Type B pancreatic cell (in vitro differentiated cells): ENCODE data around the gene HHAT. TPM values are rescaled to one million over a fixed set of nuclear protein-coding genes. Genes with fewer than 3 reads are reported as not detected.
"Not testable (repeated sequence)": the region's sequence is repeated elsewhere in the genome, so short reads cannot be mapped to it uniquely, and the experiment has no call there.

ENCODE experiments used
- DNase-seq: peaks from one replicate; pipeline ENCODE4 v3.0.0; 2021; ENCODE audit warnings: mixed read lengths; ENCODE audit not compliant: unreplicated experiment; ENCODE audit errors: extremely low spot score
- H3K27ac Mint-ChIP-seq: 2 replicates; pipeline ENCODE4 v1.8.0; 2021; ENCODE audit warnings: mild to moderate bottlenecking, mixed read lengths
- H3K27me3 Mint-ChIP-seq: 2 replicates; pipeline ENCODE4 v1.8.0; 2021; ENCODE audit warnings: mixed read lengths
- H3K36me3 Mint-ChIP-seq: 2 replicates; pipeline ENCODE4 v1.8.0; 2021; ENCODE audit warnings: mixed read lengths
- H3K4me1 Mint-ChIP-seq: one replicate; pipeline ENCODE4 v1.8.0; 2021; ENCODE audit warnings: mixed read lengths; ENCODE audit not compliant: unreplicated experiment
- H3K4me3 Mint-ChIP-seq: 2 replicates; pipeline ENCODE4 v1.8.0; 2021; ENCODE audit warnings: mild to moderate bottlenecking, mixed read lengths
- H3K9me3 Mint-ChIP-seq: 2 replicates; pipeline ENCODE4 v1.8.0; 2021; ENCODE audit warnings: mixed read lengths
- total RNA-seq: library from RNA; stranded (reverse); gene quantifications from 2 replicates; pipeline ENCODE4 v1.2.1, GENCODE V29; 2021; ENCODE audit warnings: low replicate concordance
- TF ChIP-seq, protein P1 (sequence below): fragments of 200-600 bp; sonication (generic); conservative IDR thresholded peaks from 2 replicates; pipeline ENCODE4 v1.5.0; 2021; ENCODE audit warnings: antibody characterized with exemption, mild to moderate bottlenecking

Gene HHAT
- total RNA-seq, 1 donor from 2014 or later = 9.0 TPM

DNA sequence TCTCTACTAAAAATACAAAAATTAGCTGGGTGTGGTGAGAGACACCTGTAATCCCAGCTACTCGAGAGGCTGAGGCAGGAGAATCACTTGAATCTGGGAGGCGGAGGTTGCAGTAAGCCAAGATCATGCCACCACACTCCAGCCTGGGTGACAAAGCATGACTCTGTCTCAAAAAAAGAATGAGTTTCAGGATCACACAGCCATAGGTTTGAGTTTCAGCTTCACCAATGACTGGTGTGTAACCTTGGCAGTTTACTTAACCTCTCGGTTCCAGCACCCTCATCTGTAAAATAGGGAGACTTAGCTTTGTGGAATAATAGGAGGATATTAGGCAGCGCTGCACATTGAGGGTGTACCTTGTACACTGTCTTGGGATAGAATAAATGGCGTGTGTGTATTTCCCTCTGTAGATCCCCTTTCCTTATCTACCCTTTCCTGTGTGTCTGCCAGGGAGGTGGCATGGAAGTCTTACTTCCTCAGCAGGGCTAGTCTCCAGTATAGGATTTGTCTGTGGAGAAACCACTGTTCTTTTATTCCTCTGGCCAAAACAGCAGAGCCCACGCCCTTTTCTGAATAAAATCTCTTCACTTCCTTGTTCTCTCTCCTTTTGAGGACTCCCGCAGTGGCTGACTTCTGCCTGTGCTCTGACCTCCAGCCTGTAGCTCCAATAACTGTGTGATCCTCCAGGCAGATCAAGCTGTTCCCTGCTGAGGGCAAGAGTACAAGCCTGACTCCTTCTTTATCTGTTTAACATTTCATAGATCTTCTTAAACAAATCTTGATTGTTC, 90.4 kb downstream of the HHAT start:
- H3K27ac Mint-ChIP-seq = peak overlapping the region; percentile 74
- peaks cover 12% of the 10 kb centered on the region for H3K36me3 Mint-ChIP-seq
- no peaks in the 10 kb centered on the region for H3K27me3 Mint-ChIP-seq
- H3K9me3 Mint-ChIP-seq = no peaks in the 10 kb centered on the region
- no peak for DNase-seq
- peaks cover 6% of the 10 kb centered on the region for H3K4me1 Mint-ChIP-seq
- H3K4me3 Mint-ChIP-seq = no peak overlapping the region
- TF ChIP-seq, protein P1, sequence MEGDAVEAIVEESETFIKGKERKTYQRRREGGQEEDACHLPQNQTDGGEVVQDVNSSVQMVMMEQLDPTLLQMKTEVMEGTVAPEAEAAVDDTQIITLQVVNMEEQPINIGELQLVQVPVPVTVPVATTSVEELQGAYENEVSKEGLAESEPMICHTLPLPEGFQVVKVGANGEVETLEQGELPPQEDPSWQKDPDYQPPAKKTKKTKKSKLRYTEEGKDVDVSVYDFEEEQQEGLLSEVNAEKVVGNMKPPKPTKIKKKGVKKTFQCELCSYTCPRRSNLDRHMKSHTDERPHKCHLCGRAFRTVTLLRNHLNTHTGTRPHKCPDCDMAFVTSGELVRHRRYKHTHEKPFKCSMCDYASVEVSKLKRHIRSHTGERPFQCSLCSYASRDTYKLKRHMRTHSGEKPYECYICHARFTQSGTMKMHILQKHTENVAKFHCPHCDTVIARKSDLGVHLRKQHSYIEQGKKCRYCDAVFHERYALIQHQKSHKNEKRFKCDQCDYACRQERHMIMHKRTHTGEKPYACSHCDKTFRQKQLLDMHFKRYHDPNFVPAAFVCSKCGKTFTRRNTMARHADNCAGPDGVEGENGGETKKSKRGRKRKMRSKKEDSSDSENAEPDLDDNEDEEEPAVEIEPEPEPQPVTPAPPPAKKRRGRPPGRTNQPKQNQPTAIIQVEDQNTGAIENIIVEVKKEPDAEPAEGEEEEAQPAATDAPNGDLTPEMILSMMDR = no peak

DNA sequence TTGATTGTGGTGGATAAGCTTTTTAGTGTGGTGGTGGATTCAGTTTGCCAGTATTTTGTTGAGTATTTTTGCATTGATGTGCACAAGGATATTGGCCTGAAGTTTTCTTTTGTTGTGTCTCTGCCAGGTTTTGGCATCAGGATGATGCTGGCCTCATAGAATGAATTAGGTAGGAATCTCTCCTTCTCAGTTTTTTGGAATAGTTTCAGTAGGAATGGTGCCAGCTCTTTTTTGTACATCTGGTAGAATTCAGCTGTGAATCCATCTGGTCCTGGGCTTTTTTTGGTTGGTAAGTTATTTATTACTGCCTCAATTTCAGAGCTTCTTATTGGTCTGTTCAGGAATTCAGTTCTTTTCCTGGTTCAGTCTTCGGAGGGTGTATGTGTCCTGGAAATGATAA, 98.0 kb downstream of the HHAT start:
- H3K9me3 Mint-ChIP-seq, H3K27me3 Mint-ChIP-seq: not testable (repeated sequence)

DNA sequence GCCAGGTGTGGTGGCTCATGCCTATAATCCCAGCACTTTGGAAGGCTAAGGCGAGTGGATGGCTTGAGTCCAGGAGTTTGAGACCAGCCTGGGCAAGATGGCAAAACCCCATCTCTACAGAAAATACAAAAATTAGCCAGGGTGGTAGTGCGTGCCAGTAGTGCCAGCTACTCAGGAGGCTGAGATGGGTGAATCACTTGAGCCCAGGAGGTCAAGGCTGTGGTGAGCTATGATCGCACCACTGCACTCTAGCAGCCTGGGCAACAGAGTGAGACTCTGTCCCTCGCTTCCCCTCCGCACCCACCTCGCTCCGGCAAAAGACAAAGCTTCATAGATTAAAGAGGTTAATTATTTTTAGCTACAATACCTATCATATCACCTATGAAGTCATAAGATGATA, 100.0 kb downstream of the HHAT start:
- H3K27ac Mint-ChIP-seq = no peak overlapping the region
- H3K9me3 Mint-ChIP-seq = no peaks in the 10 kb centered on the region
- H3K27me3 Mint-ChIP-seq = no peaks in the 10 kb centered on the region
- no peaks in the 10 kb centered on the region for H3K4me1 Mint-ChIP-seq
- peaks cover 1% of the 10 kb centered on the region for H3K36me3 Mint-ChIP-seq
- no peak for DNase-seq
- no peak overlapping the region for H3K4me3 Mint-ChIP-seq
- TF ChIP-seq, protein P1 = no peak

More for the DNA sequence above, 98.0 kb downstream of the HHAT start:
- H3K4me3 Mint-ChIP-seq, H3K4me1 Mint-ChIP-seq, DNase-seq, H3K27ac Mint-ChIP-seq: not testable (repeated sequence)
- H3K36me3 Mint-ChIP-seq = peaks cover 10% of the 10 kb centered on the region

DNA sequence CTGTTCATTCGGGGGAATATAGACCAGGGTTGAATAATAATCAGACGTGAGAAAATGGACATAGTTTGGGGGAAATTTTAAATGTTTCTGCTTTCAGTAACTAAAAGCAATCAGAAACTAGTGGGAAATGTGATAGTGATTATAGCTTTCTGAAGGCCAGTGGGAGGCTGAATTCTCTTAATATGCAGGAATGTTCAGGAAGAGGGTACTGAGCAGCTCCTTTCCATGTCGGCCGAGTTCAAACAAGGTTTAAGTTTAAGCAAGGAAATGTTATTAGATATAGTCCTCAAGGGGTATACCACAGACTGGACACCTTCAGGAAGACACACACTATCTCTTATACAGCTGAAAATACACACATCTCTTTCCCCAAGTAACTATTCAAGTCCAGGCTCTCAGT, 105.5 kb downstream of the HHAT start:
- H3K9me3 Mint-ChIP-seq = no peaks in the 10 kb centered on the region
- H3K4me1 Mint-ChIP-seq = peaks cover 1% of the 10 kb centered on the region
- H3K27me3 Mint-ChIP-seq = no peaks in the 10 kb centered on the region
- no peak overlapping the region for H3K27ac Mint-ChIP-seq
- H3K36me3 Mint-ChIP-seq = no peaks in the 10 kb centered on the region
- TF ChIP-seq, protein P1 = no peak
- no peak overlapping the region for H3K4me3 Mint-ChIP-seq
- no peak for DNase-seq

DNA sequence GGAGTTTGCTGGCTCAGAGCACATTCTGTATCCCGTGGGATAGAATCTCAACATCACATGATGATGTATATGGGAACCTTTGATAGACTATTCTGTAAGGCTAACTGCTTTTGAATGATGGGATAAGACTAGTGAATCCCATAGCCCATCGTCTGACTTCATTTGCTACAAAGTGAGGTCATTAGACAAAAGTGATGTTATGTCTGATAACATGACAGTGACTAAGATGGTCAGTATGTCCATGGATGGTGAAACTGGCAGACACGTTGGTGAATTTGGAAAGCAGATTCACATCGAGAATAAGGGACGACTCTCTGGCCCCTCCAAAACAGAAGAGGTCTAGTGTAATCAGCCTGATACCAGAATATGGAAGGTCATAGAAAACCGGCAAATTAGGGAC, 108.4 kb downstream of the HHAT start:
- no peak overlapping the region for H3K4me3 Mint-ChIP-seq
- no peaks in the 10 kb centered on the region for H3K27me3 Mint-ChIP-seq
- TF ChIP-seq, protein P1 = no peak
- H3K9me3 Mint-ChIP-seq = no peaks in the 10 kb centered on the region
- peaks cover 5% of the 10 kb centered on the region for H3K4me1 Mint-ChIP-seq
- DNase-seq = no peak
- no peaks in the 10 kb centered on the region for H3K36me3 Mint-ChIP-seq
- H3K27ac Mint-ChIP-seq = no peak overlapping the region

DNA sequence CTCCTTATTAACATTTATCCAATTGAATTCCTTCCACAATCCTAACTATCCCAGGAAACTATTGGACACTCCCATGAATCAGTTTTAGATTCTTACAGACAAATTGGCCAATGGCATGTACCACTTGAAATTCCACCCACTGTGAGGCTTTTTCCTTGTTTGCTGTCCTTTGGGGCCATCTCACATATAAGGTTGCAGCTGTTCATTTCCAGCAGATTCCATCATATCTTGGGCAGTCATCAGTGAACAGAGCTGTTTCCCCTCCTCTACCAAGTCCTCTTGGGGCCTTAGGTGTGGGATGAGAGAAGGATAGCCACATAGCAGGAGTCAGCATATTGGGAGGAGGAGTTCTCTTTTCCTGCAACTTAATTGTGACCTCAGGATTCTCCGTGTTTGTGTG, 109.1 kb downstream of the HHAT start:
- Mint-ChIP-seq H3K27me3 (no peaks in the 10 kb centered on the region), H3K36me3 (no peaks in the 10 kb centered on the region), H3K27ac (no peak overlapping the region), H3K4me3 (no peak overlapping the region), H3K9me3 (no peaks in the 10 kb centered on the region), H3K4me1 (peaks cover 5% of the 10 kb centered on the region)
- DNase-seq = no peak
- TF ChIP-seq, protein P1 = no peak
